GM23338 (cell line): ENCODE results near the gene APBA2. TPM values are rescaled to one million over a fixed set of nuclear protein-coding genes. Genes with fewer than 3 reads are reported as not detected.
A peak's percentile ranks its signal among the peaks of the same experiment; 100 is the strongest.

Experiments used
- ATAC-seq: fragments of 200-7000 bp; cut with Tn5 transposase; 3 replicates; pipeline ENCODE4 v1.9.1; 2020
- DNase-seq: peaks from one replicate; pipeline ENCODE4 v3.0.0-alpha.2; 2015; ENCODE audit warnings: low spot score
- H2AFZ ChIP-seq: fragments of 200-600 bp; sonication (generic); 2 replicates; pipeline ENCODE4 v1.8.0; 2016; ENCODE audit warnings: antibody characterized with exemption, mild to moderate bottlenecking, moderate library complexity
- H3F3A ChIP-seq: fragments of 200-600 bp; sonication (generic); replicated peaks from 2 replicates; pipeline ENCODE4 v1.8.0; 2017; ENCODE audit warnings: antibody characterized with exemption, mixed run types, low read depth
- H3K27ac ChIP-seq: fragments of 200-600 bp; sonication (generic); 2 replicates; pipeline ENCODE4 v1.6.1; 2016; ENCODE audit warnings: low read depth
- H3K27me3 ChIP-seq: fragments of 200-600 bp; sonication (generic); 2 replicates; pipeline ENCODE4 v1.8.0; 2016; ENCODE audit warnings: mild to moderate bottlenecking, mixed run types, moderate library complexity; ENCODE audit not compliant: insufficient read depth
- H3K36me3 ChIP-seq: fragments of 200-600 bp; sonication (generic); 2 replicates; pipeline ENCODE4 v1.8.0; 2016; ENCODE audit warnings: mild to moderate bottlenecking; ENCODE audit not compliant: insufficient read depth
- H3K4me1 ChIP-seq: fragments of 200-600 bp; sonication (generic); 2 replicates; pipeline ENCODE4 v1.8.0; 2016; ENCODE audit warnings: mild to moderate bottlenecking, moderate library complexity; ENCODE audit not compliant: insufficient read depth
- H3K4me2 ChIP-seq: fragments of 200-600 bp; sonication (generic); 2 replicates; pipeline ENCODE4 v1.7.1; 2017; ENCODE audit warnings: mixed run types
- H3K4me3 ChIP-seq: fragments of 200-600 bp; sonication (generic); 2 replicates; pipeline ENCODE4 v1.6.1; 2016; ENCODE audit warnings: mixed run types
- H3K79me2 ChIP-seq: fragments of 200-600 bp; sonication (generic); replicated peaks from 2 replicates; pipeline ENCODE4 v1.8.0; 2017; ENCODE audit warnings: mild to moderate bottlenecking; ENCODE audit not compliant: insufficient read depth
- H3K9me2 ChIP-seq: fragments of 200-600 bp; sonication (generic); 2 replicates; pipeline ENCODE4 v1.8.0; 2017; ENCODE audit not compliant: insufficient read depth
- H4K20me1 ChIP-seq: fragments of 200-600 bp; sonication (generic); replicated peaks from 2 replicates; pipeline ENCODE4 v1.8.0; 2017; ENCODE audit warnings: mild to moderate bottlenecking; ENCODE audit not compliant: insufficient read depth
- H3K27ac Mint-ChIP-seq: 2 replicates; pipeline ENCODE4 v1.8.0; 2020; ENCODE audit warnings: inconsistent platforms, mild to moderate bottlenecking, moderate library complexity, mixed read lengths
- H3K27me3 Mint-ChIP-seq: 3 replicates; pipeline ENCODE4 v1.8.0; 2022; ENCODE audit warnings: low read depth, mild to moderate bottlenecking, moderate library complexity, mixed read lengths, inconsistent platforms; ENCODE audit not compliant: insufficient read depth, poor library complexity
- H3K36me3 Mint-ChIP-seq: 3 replicates; pipeline ENCODE4 v1.8.0; 2021; ENCODE audit warnings: low read depth, mild to moderate bottlenecking, inconsistent platforms, moderate library complexity, mixed read lengths
- H3K4me1 Mint-ChIP-seq: 3 replicates; pipeline ENCODE4 v1.8.0; 2020; ENCODE audit warnings: mild to moderate bottlenecking, inconsistent platforms, mixed read lengths
- H3K4me3 Mint-ChIP-seq: 3 replicates; pipeline ENCODE4 v1.8.0; 2021; ENCODE audit warnings: moderate library complexity, mild to moderate bottlenecking, inconsistent platforms, mixed read lengths
- H3K9me3 Mint-ChIP-seq: 3 replicates; pipeline ENCODE4 v1.8.0; 2020; ENCODE audit warnings: moderate library complexity, mild to moderate bottlenecking, inconsistent platforms, mixed read lengths
- CTCF ChIP-seq, 2 experiments: fragments of 200-600 bp in 1 of 2; sonication (generic) in 1 of 2; conservative IDR thresholded peaks; 2 replicates each; pipeline versions ENCODE4 v1.5.1 to v1.6.1; 2016 to 2017; ENCODE audit warnings: antibody characterized with exemption in 2 of 2, low read depth in 2 of 2, mild to moderate bottlenecking in 2 of 2, moderate library complexity in 1 of 2
- JUNB ChIP-seq: IDR thresholded peaks from one replicate; pipeline ENCODE4 v1.6.1; 2016; ENCODE audit warnings: antibody characterized with exemption; ENCODE audit not compliant: unreplicated experiment
- NANOG ChIP-seq: IDR thresholded peaks from 2 replicates; pipeline ENCODE4 v1.6.1; 2016; ENCODE audit warnings: antibody characterized with exemption, borderline replicate concordance
- polyA plus RNA-seq: library from polyadenylated mRNA; unstranded; fragments of >200 nt; fragmentation: Nextera tagmentation; extraction: Ambion mirVana; gene quantifications from 2 replicates; pipeline ENCODE4 v1.2.1, GENCODE V29; 2016
- total RNA-seq: library from RNA; depleted of rRNA; stranded (reverse); fragments of >200 nt; shearing (Covaris generic); gene quantifications from 2 replicates; pipeline ENCODE4 v1.2.3, GENCODE V29; 2014
- TF ChIP-seq, protein P1 (sequence below): fragments of 250-450 bp; sonication (Bioruptor Pico); IDR thresholded peaks from 2 replicates; pipeline ENCODE4 v1.5.0; 2020; ENCODE audit warnings: mild to moderate bottlenecking, moderate library complexity

The APBA2 gene
- total and polyA plus RNA-seq, 2 experiments from 2014 or later: 5.9 to 24.7 TPM

DNA sequence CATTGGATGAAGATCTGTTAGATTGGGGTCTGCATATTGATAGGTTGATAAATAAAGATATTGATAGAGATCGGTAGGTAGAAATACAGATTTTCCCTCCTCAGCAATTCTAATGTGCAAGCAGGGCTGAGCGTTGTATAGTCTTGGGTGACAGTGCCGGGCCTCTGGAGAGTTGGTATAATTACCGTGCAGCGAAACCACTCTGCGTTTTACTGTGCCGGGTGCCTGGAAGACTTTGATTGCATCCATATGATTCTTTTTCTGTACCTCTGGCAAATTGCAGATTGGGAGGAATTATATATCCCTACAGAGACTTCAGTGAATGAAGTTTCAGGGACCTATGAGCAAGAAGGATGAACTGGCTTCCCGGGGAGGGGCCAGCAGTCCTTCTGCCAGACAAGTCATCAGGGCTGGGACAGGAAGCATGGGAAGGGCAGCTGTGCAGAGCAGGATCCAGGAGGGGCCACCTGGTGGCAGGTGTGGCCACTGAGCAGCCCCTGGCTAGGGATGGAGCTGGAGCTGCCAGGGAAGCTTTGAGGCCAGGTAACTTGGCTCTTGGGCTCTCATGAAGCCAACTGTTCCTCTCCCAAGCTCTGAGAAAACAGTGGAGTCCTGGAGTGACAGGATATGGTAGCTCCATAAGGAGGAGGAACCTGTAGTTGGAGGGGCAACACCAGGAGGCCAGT is 132.5 kb downstream of the APBA2 start:
- no peaks in the 10 kb centered on the region for H3K9me2 ChIP-seq
- H4K20me1 ChIP-seq: no peaks in the 10 kb centered on the region
- H2AFZ ChIP-seq: no peak overlapping the region
- TF ChIP-seq, protein P1, sequence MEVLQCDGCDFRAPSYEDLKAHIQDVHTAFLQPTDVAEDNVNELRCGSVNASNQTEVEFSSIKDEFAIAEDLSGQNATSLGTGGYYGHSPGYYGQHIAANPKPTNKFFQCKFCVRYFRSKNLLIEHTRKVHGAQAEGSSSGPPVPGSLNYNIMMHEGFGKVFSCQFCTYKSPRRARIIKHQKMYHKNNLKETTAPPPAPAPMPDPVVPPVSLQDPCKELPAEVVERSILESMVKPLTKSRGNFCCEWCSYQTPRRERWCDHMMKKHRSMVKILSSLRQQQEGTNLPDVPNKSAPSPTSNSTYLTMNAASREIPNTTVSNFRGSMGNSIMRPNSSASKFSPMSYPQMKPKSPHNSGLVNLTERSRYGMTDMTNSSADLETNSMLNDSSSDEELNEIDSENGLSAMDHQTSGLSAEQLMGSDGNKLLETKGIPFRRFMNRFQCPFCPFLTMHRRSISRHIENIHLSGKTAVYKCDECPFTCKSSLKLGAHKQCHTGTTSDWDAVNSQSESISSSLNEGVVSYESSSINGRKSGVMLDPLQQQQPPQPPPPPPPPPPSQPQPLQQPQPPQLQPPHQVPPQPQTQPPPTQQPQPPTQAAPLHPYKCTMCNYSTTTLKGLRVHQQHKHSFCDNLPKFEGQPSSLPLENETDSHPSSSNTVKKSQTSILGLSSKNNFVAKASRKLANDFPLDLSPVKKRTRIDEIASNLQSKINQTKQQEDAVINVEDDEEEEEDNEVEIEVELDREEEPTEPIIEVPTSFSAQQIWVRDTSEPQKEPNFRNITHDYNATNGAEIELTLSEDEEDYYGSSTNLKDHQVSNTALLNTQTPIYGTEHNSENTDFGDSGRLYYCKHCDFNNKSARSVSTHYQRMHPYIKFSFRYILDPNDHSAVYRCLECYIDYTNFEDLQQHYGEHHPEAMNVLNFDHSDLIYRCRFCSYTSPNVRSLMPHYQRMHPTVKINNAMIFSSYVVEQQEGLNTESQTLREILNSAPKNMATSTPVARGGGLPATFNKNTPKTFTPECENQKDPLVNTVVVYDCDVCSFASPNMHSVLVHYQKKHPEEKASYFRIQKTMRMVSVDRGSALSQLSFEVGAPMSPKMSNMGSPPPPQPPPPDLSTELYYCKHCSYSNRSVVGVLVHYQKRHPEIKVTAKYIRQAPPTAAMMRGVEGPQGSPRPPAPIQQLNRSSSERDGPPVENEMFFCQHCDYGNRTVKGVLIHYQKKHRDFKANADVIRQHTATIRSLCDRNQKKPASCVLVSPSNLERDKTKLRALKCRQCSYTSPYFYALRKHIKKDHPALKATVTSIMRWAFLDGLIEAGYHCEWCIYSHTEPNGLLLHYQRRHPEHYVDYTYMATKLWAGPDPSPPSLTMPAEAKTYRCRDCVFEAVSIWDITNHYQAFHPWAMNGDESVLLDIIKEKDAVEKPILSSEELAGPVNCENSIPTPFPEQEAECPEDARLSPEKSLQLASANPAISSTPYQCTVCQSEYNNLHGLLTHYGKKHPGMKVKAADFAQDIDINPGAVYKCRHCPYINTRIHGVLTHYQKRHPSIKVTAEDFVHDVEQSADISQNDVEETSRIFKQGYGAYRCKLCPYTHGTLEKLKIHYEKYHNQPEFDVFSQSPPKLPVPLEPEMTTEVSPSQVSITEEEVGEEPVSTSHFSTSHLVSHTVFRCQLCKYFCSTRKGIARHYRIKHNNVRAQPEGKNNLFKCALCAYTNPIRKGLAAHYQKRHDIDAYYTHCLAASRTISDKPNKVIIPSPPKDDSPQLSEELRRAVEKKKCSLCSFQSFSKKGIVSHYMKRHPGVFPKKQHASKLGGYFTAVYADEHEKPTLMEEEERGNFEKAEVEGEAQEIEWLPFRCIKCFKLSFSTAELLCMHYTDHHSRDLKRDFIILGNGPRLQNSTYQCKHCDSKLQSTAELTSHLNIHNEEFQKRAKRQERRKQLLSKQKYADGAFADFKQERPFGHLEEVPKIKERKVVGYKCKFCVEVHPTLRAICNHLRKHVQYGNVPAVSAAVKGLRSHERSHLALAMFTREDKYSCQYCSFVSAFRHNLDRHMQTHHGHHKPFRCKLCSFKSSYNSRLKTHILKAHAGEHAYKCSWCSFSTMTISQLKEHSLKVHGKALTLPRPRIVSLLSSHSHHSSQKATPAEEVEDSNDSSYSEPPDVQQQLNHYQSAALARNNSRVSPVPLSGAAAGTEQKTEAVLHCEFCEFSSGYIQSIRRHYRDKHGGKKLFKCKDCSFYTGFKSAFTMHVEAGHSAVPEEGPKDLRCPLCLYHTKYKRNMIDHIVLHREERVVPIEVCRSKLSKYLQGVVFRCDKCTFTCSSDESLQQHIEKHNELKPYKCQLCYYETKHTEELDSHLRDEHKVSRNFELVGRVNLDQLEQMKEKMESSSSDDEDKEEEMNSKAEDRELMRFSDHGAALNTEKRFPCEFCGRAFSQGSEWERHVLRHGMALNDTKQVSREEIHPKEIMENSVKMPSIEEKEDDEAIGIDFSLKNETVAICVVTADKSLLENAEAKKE (CRISPR knock-in tag): 0 out of 2 replicates have a peak, but pooled peaks have one; percentile 34
- no peak for TF ChIP-seq NANOG
- TF ChIP-seq JUNB: no peak
- TF ChIP-seq CTCF (conservative IDR thresholded peaks at IDR 0.05; ENCODE audit: low read depth in 2 of 2): peak; percentile 58 to 72
- DNase-seq: peak; percentile 75
- H3K79me2 ChIP-seq: no peaks in the 10 kb centered on the region
- ATAC-seq: peak; percentile 99
- H3K27ac ChIP-seq: no peak overlapping the region
- H3K4me3 Mint-ChIP-seq: no peak overlapping the region
- no peaks in the 10 kb centered on the region for H3K9me3 Mint-ChIP-seq
- no peak overlapping the region; the same call in 1 of the 2 replicates for H3K27ac Mint-ChIP-seq
- no peak overlapping the region for H3K4me2 ChIP-seq
- no peak overlapping the region for H3K4me3 ChIP-seq
- H3K27me3 ChIP-seq: no peaks in the 10 kb centered on the region
- no peaks in the 10 kb centered on the region for H3F3A ChIP-seq
- peaks cover 8% of the 10 kb centered on the region for H3K4me1 ChIP-seq
- no peaks in the 10 kb centered on the region for H3K36me3 Mint-ChIP-seq
- H3K27me3 Mint-ChIP-seq: peaks cover 5% of the 10 kb centered on the region
- H3K36me3 ChIP-seq: 0 out of 2 replicates have a peak, but pooled peaks cover 5% of the 10 kb centered on the region
- H3K4me1 Mint-ChIP-seq: peaks cover 27% of the 10 kb centered on the region
